ENCODE results near the gene PGRMC1.
"Not testable (repeated sequence)": the region's sequence is repeated elsewhere in the genome, so short reads cannot be mapped to it uniquely, and the experiment has no call there.

Gene PGRMC1

DNA sequence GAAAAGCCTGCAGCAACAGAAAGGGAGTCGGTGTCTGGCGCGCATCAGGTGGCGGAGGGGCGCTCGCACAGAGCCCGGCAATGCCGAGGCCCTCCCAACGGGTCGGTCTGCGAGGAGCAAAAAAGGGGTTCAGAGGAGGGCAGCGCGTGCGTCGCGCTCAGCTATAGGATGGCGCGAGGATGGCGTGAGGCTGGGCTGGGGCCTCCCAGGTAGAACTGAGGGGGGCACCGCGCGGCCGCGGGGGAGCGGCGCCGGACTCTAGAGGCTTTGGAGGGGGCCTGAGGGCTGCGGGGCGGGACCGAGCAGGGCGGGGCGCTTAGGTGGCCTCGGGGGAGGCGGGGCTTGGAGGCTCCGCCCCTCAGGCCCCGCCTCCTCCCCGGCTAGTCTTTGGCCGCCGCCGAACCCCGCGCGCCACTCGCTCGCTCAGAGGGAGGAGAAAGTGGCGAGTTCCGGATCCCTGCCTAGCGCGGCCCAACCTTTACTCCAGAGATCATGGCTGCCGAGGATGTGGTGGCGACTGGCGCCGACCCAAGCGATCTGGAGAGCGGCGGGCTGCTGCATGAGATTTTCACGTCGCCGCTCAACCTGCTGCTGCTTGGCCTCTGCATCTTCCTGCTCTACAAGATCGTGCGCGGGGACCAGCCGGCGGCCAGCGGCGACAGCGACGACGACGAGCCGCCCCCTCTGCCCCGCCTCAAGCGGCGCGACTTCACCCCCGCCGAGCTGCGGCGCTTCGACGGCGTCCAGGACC lies at the start of gene PGRMC1:
Gene PGRMC1, plus strand, starts transcription at position 414 of the 751 bp plus-strand sequence. Its CDS starts 79 bp downstream, at position 493.
- DNase-seq = peak; percentile 67

DNA sequence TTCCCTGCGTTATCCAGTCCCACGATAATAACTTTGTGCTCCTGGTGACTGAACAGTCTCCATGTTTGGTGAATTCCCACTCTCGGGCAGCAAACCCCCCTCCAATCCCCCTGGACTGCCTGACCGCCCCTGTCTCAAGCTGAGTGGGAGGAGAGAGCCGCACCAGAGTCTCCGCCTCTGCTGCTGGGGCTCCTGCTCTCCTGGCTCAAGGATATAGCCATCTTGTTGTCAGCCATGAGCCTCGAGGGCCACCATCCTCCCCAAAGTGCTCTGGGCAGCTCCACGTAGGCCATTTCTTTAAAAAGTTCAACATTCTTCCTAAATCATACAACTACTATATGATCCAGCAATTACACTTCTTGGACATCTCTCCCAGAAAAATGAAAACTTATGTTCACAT lies 49.3 kb upstream of the PGRMC1 start:
- DNase-seq = no peak

DNA sequence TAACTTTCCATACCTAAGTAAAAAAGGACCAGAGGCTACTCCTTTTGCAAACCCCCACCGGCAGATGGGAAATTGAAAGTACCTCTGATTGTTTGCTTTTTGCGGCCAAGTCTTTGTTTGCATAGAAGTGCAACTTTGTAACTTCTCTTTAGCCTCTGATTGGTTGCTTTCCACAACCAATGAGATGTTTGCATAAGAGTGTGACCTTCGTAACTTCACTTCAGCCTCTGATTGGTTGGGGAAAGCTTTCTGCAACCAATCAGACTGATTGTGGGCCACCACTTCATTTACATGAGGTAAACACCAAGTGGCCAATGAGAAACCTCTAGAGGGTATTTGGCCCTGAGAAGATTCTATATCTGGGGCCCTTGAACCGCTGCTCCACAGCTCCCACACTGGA lies 48.8 kb upstream of the PGRMC1 start:
- DNase-seq = no peak

DNA sequence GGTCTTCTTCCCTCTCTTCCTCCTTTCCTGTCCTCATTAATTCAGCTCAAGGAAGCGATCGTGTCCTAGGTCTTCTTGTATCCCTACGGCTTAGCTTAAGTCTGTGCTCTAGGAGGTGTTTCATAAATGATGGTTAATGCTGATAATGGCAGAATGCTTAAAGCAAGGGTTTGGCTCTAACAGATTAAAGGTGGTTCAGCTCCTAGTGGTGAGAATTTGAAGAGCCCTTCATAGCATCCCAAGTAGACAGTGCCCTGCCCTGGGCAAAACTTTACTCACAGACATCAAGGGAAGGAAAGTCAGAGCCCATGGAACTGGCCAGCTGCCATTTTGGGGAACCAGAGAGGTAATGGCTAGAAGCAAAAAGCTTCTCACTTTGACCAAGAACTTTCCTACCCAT lies 47.0 kb upstream of the PGRMC1 start:
- DNase-seq = no peak

DNA sequence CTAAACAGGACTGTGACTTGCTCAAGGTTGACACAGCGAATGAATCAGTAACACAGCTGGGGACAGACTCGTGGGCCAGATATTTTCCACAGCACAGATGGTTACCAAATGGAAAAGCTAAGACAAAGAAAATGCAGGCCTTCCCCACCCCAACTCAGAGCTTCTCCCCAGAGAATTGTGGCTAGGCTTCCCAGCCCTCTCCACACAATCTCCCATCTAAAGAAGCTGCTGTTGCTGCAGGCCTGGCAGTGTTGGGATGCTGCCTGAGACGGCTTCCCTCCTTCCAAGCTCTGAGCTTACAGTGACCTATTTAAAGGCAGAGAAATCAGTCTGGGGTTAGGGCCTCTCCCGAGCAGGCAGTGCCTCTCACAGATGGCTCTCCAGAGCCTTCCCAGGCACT lies 46.5 kb upstream of the PGRMC1 start:
- no peak for DNase-seq

DNA sequence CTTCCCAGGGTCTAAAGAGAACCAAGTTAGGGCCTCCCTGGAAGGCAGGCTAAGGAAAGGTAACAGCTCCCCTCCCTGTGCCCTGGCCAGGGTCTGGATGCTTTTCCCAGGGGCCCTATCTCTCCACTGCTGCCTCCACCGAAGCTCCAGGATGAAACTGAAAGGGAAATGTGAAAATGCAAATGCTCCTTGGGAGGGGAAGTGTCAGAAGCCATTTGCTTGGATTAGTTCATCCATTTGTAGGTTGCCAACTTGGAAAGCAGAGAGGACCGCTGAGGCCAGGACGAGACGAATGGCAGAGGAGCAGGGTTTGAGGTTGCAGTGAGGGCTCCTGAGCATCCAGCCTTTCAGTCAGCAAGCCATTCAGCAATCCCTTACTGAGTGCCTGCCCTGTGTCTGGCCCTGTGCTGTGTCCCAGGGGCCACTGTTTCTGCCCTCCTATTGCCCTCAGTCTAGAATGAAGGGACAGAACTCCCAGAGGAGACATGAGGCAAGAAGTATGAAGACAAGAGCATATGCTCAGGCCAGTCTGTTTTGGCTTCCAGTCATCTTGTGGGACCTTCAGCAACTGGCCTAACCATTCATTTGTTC lies 45.9 kb upstream of the PGRMC1 start:
- DNase-seq = no peak

DNA sequence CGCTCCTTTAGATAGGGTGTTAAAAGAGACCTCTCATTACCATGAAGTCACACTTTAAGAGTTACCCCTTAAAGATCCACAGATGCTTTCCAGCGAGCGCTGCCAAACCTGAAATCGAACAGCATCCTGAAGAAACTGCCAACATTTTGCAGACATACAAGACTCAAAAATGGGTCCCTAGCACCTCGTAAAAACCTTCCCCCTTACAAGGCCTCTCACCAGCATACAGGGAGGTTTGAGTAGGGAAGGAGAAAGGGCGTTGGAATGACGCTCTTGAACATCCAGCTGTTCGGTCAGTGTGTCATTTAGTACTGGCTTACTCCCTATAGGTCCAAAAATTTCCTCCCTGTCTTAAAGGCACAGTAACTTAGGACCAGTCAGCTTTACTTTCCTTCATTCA lies 45.3 kb upstream of the PGRMC1 start:
- DNase-seq = no peak

GRCh38 chrX:119194621-119195020 lies 41.5 kb upstream of the PGRMC1 start:
- DNase-seq = no peak

- no peak for DNase-seq
Measured at GRCh38 chrX:119201570-119201969, 34.5 kb upstream of the PGRMC1 start.

GRCh38 chrX:119206203-119206602 lies 29.9 kb upstream of the PGRMC1 start:
- DNase-seq = no peak

DNA sequence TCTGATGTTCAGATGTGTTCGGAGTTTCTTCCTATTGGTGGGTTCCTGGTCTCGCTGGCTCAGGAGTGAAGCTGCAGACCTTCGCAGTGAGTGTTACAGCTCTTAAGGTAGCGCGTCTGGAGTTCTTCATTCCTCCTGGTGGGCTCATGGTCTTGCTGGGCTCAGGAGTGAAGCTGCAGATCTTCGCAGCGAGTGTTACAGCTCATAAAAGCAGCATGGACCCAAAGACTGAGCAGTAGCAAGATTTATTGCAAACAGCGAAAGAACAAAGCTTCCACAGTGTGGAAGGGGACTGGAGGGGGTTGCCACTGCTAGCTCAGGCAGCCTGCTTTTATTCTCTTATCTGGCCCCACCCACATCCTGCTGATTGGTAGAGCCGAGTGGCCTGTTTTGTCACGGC lies 28.6 kb upstream of the PGRMC1 start:
- not testable (repeated sequence) for DNase-seq

DNA sequence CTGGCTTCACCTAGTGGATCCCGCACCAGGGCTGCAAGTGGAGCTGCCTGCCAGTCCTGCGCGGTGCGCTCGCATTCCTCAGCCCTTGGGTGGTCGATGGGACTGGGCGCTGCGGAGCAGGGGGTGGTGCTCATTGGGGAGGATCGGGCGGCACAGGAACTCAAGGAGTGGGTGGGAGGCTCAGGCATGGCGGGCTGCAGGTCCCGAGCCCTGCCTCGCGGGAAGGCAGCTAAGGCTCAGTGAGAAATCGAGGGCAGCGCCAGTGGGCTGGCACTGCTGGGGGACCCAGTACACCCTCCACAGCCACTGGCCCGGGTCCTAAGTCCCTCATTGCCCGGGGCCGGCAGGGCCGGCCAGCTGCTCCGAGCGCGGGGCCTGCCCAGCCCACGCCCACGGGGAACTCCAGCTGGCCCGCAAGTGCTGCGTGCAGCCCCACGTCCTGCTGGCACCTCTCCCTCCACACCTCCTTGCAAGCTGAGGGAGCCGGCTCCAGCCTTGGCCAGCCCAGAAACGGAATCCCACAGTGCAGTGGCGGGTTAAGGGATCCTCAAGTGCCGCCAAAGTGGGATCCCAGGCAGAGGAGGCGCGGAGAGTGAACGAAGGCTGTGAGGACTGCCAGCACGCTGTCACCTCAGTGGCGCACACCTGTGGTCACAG lies 27.6 kb upstream of the PGRMC1 start:
- DNase-seq = no peak

DNA sequence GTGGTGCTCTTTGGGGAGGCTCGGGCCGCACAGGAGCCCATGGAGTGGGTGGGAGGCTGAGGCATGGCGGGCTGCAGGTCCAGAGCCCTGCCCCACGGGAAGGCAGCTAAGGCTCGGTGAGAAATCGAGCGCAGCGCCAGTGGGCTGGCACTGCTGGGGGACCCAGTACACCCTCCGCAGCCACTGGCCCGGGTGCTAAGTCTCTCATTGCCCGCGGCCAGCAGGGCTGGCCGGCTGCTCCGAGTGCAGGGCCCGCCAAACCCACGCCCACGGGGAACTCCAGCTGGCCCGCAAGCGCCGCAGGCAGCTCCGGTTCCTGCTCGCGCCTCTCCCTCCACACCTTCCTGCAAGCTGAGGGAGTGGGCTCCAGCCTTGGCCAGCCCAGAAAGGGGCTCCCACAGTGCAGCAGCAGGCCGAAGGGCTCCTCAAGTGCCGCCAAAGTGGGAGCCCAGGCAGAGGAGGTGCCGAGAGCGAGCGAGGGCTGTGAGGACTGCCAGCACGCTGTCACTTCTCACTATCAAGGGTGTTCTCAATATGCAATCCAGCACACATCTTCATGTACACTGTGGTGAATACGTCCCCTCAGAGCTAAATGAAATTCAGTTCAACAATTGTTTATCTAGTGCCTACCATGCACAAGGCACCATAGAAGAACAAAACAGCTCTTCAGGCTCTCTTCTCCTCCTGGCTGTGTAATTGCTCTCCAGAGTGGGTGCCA lies 25.0 kb upstream of the PGRMC1 start:
- not testable (repeated sequence) for DNase-seq

DNA sequence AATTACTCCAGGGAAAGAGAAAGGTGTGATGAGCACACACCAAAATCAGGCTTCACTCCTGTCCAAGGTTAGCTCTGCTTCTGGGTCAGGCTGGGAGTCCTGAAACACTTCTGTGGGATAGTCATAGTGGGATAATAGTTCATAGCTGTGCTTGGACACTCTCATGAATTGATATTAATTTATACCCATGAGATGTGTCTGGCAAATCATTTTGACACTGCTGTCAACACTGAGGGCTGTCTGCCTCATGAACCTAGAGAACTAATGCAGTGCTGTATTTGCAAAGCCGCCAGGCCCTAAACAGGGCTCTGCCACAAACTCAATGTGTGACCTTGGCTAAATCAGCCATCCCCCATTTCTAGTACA lies 24.5 kb upstream of the PGRMC1 start:
- DNase-seq = no peak

GRCh38 chrX:119218198-119218597 lies 17.9 kb upstream of the PGRMC1 start:
- no peak for DNase-seq

DNA sequence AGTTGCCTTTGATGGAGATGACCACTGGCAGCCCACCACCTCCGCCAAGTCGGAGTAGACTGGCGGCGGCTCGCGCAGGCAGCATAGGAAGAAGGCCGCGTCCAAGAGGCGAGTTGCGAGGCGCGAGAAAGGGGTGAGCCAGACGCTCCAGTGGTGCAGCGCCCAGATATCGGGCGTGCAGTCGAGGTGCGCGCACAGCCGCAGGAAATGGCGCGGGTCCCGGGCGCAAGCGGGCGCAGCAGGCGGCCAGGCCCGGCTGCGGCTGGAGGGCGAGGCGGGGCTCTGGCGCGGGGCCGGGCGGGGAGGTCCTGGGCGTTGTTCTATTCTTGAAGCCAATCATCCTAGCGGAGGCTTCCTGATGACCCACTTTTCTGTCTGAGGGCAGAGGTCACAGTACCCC lies 13.2 kb upstream of the PGRMC1 start:
- DNase-seq = no peak

GRCh38 chrX:119223783-119224182 lies 12.3 kb upstream of the PGRMC1 start:
- no peak for DNase-seq

- no peak for DNase-seq
Measured at GRCh38 chrX:119226446-119226845, 9.6 kb upstream of the PGRMC1 start.

- DNase-seq = no peak
Measured at GRCh38 chrX:119228512-119229252, 7.4 kb upstream of the PGRMC1 start.

GRCh38 chrX:119229253-119229615 lies 6.9 kb upstream of the PGRMC1 start:
- DNase-seq = no peak

DNA sequence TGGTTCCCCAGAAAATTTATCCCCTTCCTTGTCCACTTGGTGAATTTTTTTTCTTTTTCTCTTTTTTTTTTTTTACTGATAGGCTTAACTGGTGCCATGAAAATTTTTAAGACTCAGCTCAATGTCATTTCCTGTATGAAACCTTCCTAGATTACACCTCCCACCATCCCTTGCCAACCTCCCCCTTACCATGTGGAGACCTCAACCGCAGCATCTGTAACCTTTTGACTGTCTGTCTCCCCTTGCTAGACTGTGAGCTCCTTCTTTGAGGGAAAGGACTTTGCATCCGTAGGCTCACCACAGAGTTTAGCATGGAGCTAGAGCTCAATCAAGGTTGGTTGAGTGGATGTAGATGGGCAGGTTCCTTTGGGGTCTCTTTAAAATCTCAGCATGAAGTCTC lies 5.2 kb upstream of the PGRMC1 start:
- DNase-seq = no peak

DNA sequence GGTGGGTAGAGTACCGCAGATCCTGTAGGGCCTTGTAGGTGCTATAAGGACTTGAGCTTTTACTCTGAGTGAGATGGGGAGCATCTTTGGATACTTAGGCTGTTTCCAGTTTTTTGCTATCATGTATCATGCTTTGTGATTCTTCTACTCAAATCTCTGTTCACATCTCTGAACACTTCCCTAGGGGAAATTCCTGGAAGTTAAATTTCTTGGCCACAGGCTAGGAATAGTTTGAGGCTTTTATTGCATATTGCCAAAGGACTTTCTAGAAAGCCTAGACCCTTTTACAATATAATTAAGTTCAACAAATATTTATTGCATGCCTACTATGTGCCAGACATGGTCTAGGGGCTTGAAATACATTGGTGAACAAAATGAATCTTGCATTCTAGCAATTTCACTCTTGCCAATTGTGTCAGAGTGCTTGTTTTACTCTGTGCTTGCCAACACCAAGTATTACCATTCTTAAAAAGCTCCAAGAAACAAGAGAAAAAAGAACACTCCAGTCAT lies 4.1 kb upstream of the PGRMC1 start:
- no peak for DNase-seq

- no peak for DNase-seq
Measured at GRCh38 chrX:119235051-119235511, 1.0 kb upstream of the PGRMC1 start.
